Gastrocnemius medialis (tissue), 4 donors: ENCODE results near the gene CKMT2.

ENCODE experiments used
- CTCF ChIP-seq, 5 experiments: fragments of 450-650 bp in 3 of 5; fragments of 200-600 bp in 2 of 5; sonication (generic) in 2 of 5; IDR thresholded peaks in 4 of 5; conservative IDR thresholded peaks in 1 of 5; 1 replicate in 4 of 5; 2 replicates in 1 of 5; pipeline ENCODE4 v1.5.1; 2016 to 2019; ENCODE audit warnings: antibody characterized with exemption in 5 of 5, mild to moderate bottlenecking in 3 of 5, moderate library complexity in 3 of 5
- POLR2A ChIP-seq, 2 donors: fragments of 450-650 bp; IDR thresholded peaks; one replicate each; pipeline ENCODE4 v1.6.1; 2017; ENCODE audit warnings: antibody characterized with exemption in 2 of 2, mild to moderate bottlenecking in 2 of 2, moderate library complexity in 2 of 2

- no peak for TF ChIP-seq CTCF (IDR thresholded peaks at IDR 0.05 in 4 of 5, conservative IDR thresholded peaks at IDR 0.05 in 1 of 5)
- no peak for TF ChIP-seq POLR2A (IDR thresholded peaks at IDR 0.05)
These were observed 54.9 kb downstream of the CKMT2 start for GRCh38 chr5:81288021-81288433.
